Heart left ventricle (tissue), 13 donors: ENCODE data around the gene IGDCC3.

Experiments
- POLR2A ChIP-seq, 2 donors: fragments of 450-650 bp; IDR thresholded peaks; one replicate each; pipeline ENCODE4 v1.6.1; 2017; ENCODE audit warnings: antibody characterized with exemption in 2 of 2, mild to moderate bottlenecking in 2 of 2, moderate library complexity in 2 of 2
- TF ChIP-seq, protein P1 (sequence below), 12 donors: fragments of 200-600 bp; sonication (generic) in 4 of 12; IDR thresholded peaks; one replicate each; pipeline versions ENCODE4 v1.5.0 to v1.8.0; 2018 to 2022; ENCODE audit warnings: antibody characterized with exemption in 12 of 12, mild to moderate bottlenecking in 5 of 12
- donor health status: ischemic (EF 13 %, LVEDD 7.1; RV severe dilation, severe dysfunction).
- donor health status: DM: no; HTN: yes; CAD: no.
- donor health status: DM: no; HTN: no; CAD: no.
- donor health status: ischemic (EF 25% LVEDD 6.9; RV normal size, moderate dysfunction).
- donor health status: ischemic (EF 25% LVEDD 5.7; RV mildly dilated, moderate dysfunction).
- donor health status: ischemic (EF 35%, LVEDD 5.7; RV mildly dilated, moderate dysfunction).
- donor health status: nonischemic (EF 11% LVEDD 7.7; RV severe dilation, severe dysfunction).
- donor health status: DM: yes; HTN: yes; CAD: no.
- donor health status: PGD.
- donor health status: ischemic (EF 29% LVEDD 5.4; RV normal size, mild dysfunction).
- donor health status: nonischemic (EF 23%, LVEDD 6.1; RV moderate dilation, normal function).

DNA sequence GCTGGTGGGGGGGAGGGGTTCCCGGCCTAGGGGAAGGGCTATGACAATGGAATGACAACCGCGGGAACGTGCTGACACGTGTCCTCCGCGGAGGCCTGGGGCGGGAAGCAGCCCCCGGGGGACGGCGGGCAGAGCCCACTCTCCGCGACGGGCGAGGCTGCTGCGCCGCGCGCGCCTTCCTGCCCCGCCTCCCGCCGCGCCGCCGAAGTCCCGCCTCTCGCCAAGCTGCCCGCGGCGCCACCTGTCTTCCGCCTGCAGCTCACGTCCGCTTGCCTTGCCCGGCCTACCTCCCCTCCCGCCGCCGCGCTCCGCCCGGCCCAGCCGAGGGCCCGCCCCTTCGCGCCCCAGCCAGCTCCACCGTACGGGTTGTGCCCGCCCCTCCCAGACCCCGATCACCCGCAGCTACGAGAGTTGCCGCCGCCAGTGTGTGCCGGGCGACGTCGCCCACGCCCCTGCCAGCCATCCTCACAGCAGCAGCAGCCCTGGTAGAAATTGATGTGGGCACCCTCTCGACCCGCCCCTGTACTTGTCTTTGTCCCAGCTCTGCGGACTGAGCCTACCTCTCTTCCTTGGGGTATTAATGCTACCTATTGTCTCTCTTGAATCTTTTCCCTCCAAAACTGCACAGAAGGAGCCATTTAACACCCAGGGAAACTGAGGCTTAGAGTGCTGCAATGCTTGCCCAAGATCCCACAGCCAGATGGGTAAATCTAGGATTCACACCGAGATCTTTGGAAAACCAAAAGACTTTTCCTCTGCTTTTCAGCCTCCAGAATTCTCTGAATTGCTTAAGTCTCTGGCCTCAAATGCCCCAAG, 90.9 kb downstream of the IGDCC3 start, which contains the start of gene PARP16:
- peak in 1 of 2 donors; percentile 87 for TF ChIP-seq POLR2A (IDR thresholded peaks at IDR 0.05)
- TF ChIP-seq, protein P1, sequence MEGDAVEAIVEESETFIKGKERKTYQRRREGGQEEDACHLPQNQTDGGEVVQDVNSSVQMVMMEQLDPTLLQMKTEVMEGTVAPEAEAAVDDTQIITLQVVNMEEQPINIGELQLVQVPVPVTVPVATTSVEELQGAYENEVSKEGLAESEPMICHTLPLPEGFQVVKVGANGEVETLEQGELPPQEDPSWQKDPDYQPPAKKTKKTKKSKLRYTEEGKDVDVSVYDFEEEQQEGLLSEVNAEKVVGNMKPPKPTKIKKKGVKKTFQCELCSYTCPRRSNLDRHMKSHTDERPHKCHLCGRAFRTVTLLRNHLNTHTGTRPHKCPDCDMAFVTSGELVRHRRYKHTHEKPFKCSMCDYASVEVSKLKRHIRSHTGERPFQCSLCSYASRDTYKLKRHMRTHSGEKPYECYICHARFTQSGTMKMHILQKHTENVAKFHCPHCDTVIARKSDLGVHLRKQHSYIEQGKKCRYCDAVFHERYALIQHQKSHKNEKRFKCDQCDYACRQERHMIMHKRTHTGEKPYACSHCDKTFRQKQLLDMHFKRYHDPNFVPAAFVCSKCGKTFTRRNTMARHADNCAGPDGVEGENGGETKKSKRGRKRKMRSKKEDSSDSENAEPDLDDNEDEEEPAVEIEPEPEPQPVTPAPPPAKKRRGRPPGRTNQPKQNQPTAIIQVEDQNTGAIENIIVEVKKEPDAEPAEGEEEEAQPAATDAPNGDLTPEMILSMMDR (IDR thresholded peaks at IDR 0.05): peak; percentile 22 to 83 (median 61)
